RWPE1 (cell line): ENCODE results near the gene PLEKHG4B.

Experiments used
- CTCF ChIA-PET: fragments of 350-600 bp; sonication (Branson Sonifier 250); formaldehyde crosslinking; extraction: SDS; loops from one replicate; lab custom pipeline; 2021; lab: Yijun Ruan, JAX
- POLR2A ChIA-PET: fragments of 400-600 bp; formaldehyde crosslinking; extraction: SDS; loops from one replicate; lab custom pipeline; 2020; ENCODE audit warnings: antibody characterized with exemption; ENCODE audit not compliant: low non-redundant PET; lab: Yijun Ruan, JAX
- DNase-seq: peaks from one replicate; pipeline ENCODE4 v3.0.0; 2012; ENCODE audit warnings: low spot score
- H3K27ac ChIP-seq: fragments of 450-650 bp; 2 replicates; pipeline ENCODE4 v1.5.1; 2017
- CTCF ChIP-seq: fragments of 450-650 bp; conservative IDR thresholded peaks from 2 replicates; pipeline ENCODE4 v1.5.1; 2017; ENCODE audit warnings: low read depth, mild to moderate bottlenecking

PLEKHG4B gene

GRCh38 chr5:143041-143440 lies 51.1 kb downstream of the PLEKHG4B start:
- no peak overlapping the region for H3K27ac ChIP-seq
- no peak for TF ChIP-seq CTCF
- DNase-seq = no peak
- POLR2A ChIA-PET = no interaction called here
- CTCF ChIA-PET = no interaction called here

GRCh38 chr5:144941-145340 lies 53.0 kb downstream of the PLEKHG4B start:
- no peak for DNase-seq
- CTCF ChIA-PET = no interaction called here

GRCh38 chr5:145585-146323 lies 53.8 kb downstream of the PLEKHG4B start:
- H3K27ac ChIP-seq = no peak overlapping the region
- ChIA-PET CTCF (no interaction called here), POLR2A (no interaction called here)
- no peak for DNase-seq
- no peak for TF ChIP-seq CTCF

More at GRCh38 chr5:144941-145340, 53.0 kb downstream of the PLEKHG4B start:
- TF ChIP-seq CTCF = no peak
- POLR2A ChIA-PET = no interaction called here
- no peak overlapping the region for H3K27ac ChIP-seq

GRCh38 chr5:147751-148150 lies 55.8 kb downstream of the PLEKHG4B start:
- H3K27ac ChIP-seq = no peak overlapping the region
- DNase-seq = no peak
- no peak for TF ChIP-seq CTCF
- POLR2A ChIA-PET = no interaction called here
- CTCF ChIA-PET = no interaction called here

GRCh38 chr5:149745-150485 lies 57.9 kb downstream of the PLEKHG4B start:
- H3K27ac ChIP-seq = no peak overlapping the region
- DNase-seq = peak; percentile 26
- no peak for TF ChIP-seq CTCF
- POLR2A ChIA-PET = no interaction called here
- CTCF ChIA-PET = no interaction called here

GRCh38 chr5:150746-151145 lies 58.8 kb downstream of the PLEKHG4B start:
- ChIA-PET CTCF (no interaction called here), POLR2A (no interaction called here)
- no peak for DNase-seq
- H3K27ac ChIP-seq = no peak overlapping the region
- TF ChIP-seq CTCF = no peak
